Right atrium auricular region (tissue), 2 donors: ENCODE data around the gene UBQLN1. TPM values are rescaled to one million over a fixed set of nuclear protein-coding genes. Genes with fewer than 3 reads are reported as not detected.

Experiments
- DNase-seq: peaks from one replicate; pipeline ENCODE4 v3.0.0-alpha.2; 2019; ENCODE audit warnings: low spot score
- H3K27ac ChIP-seq, 2 donors: fragments of 200-600 bp; sonication (generic); 1 replicate in 1 of 2; 2 replicates in 1 of 2; pipeline ENCODE4 v1.5.1; 2016 to 2019
- H3K27me3 ChIP-seq, 2 donors: fragments of 200-600 bp; sonication (generic); one replicate each; pipeline versions ENCODE4 v1.5.1 to v1.6.0; 2017 to 2019
- H3K36me3 ChIP-seq: fragments of 200-600 bp; sonication (generic); one replicate; pipeline ENCODE4 v1.5.1; 2016
- H3K4me1 ChIP-seq, 2 donors: fragments of 200-600 bp; sonication (generic); one replicate each; pipeline versions ENCODE4 v1.5.1 to v1.6.0; 2017 to 2019
- H3K4me3 ChIP-seq, 2 donors: fragments of 200-600 bp; sonication (generic); 1 replicate in 1 of 2; 2 replicates in 1 of 2; pipeline ENCODE4 v1.5.1; 2017 to 2019; ENCODE audit warnings: mild to moderate bottlenecking in 1 of 2, moderate library complexity in 1 of 2
- H3K9me3 ChIP-seq, 2 donors: fragments of 200-600 bp; sonication (generic); one replicate each; pipeline ENCODE4 v1.5.1; 2019
- total RNA-seq, 2 donors: library from RNA; depleted of rRNA; stranded (reverse); fragments of >200 nt; gene quantifications; one replicate each; pipeline ENCODE4 v1.1.0, GENCODE V29; 2016
- TF ChIP-seq, protein P1 (sequence below), 2 donors: fragments of 200-600 bp; sonication (generic); IDR thresholded peaks; one replicate each; pipeline ENCODE4 v1.5.1; 2019; ENCODE audit warnings: antibody characterized with exemption in 2 of 2

UBQLN1 gene
- total RNA-seq, 2 donors from 2014 or later, result 85.2 to 89.9 TPM

- H3K9me3 ChIP-seq, result no peaks in the 10 kb centered on the region
- no peaks in the 10 kb centered on the region for H3K27me3 ChIP-seq
- H3K27ac ChIP-seq, result no peak overlapping the region
- TF ChIP-seq, protein P1, sequence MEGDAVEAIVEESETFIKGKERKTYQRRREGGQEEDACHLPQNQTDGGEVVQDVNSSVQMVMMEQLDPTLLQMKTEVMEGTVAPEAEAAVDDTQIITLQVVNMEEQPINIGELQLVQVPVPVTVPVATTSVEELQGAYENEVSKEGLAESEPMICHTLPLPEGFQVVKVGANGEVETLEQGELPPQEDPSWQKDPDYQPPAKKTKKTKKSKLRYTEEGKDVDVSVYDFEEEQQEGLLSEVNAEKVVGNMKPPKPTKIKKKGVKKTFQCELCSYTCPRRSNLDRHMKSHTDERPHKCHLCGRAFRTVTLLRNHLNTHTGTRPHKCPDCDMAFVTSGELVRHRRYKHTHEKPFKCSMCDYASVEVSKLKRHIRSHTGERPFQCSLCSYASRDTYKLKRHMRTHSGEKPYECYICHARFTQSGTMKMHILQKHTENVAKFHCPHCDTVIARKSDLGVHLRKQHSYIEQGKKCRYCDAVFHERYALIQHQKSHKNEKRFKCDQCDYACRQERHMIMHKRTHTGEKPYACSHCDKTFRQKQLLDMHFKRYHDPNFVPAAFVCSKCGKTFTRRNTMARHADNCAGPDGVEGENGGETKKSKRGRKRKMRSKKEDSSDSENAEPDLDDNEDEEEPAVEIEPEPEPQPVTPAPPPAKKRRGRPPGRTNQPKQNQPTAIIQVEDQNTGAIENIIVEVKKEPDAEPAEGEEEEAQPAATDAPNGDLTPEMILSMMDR (IDR thresholded peaks at IDR 0.05), result no peak
- no peaks in the 10 kb centered on the region for H3K36me3 ChIP-seq
- no peak for DNase-seq
- peaks cover 0 to 15% of the 10 kb centered on the region in 2 donors for H3K4me1 ChIP-seq
- no peak overlapping the region for H3K4me3 ChIP-seq
Observed at GRCh38 chr9:83625178-83625577, 82.6 kb downstream of the UBQLN1 start.

DNA sequence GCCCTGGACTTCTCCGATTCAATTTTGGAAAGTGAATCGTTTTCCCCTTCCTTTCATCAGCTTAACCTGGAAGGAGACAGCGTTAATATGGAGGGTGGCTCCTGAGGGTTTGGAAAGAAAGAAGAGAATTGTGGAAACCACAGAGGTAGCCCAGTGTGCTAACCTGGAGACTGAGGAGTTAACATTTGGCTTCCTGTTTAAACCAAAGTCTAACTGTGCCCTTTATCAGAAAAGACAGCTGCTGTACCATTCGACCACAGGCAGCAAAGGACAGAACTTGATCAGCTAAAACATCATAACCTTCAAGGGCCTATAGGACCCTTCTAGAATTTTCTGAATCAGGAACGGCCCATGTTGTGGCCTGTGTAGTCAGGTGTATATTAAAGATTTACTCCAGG, 84.1 kb downstream of the UBQLN1 start:
- no peak for DNase-seq

GRCh38 chr9:83622939-83623678, 84.6 kb downstream of the UBQLN1 start, which contains the start of gene IDNK:
Gene IDNK, plus strand, starts transcription at chr9:83623143. Its CDS starts 29 bp downstream, at chr9:83623172.
- Histone ChIP-seq H3K36me3 (no peaks in the 10 kb centered on the region), H3K4me3 (peak within 1 kb of the TSS; percentile 74 to 82), H3K9me3 (no peaks in the 10 kb centered on the region), H3K27ac (peak within 1 kb of the TSS; percentile 84), H3K27me3 (no peaks in the 10 kb centered on the region), H3K4me1 (peaks cover 0 to 15% of the 10 kb centered on the region in 2 donors)
- TF ChIP-seq, protein P1 (IDR thresholded peaks at IDR 0.05), result peak in 1 of 2 donors; percentile 10
- DNase-seq, result no peak

More for the DNA sequence above, 84.1 kb downstream of the UBQLN1 start:
- Histone ChIP-seq H3K36me3 (no peaks in the 10 kb centered on the region), H3K27ac (peak overlapping the region; percentile 84), H3K9me3 (no peaks in the 10 kb centered on the region), H3K4me1 (peaks cover 0 to 15% of the 10 kb centered on the region in 2 donors), H3K4me3 (peak overlapping the region; percentile 74 to 82), H3K27me3 (no peaks in the 10 kb centered on the region)
- TF ChIP-seq, protein P1 (IDR thresholded peaks at IDR 0.05), result no peak

DNA sequence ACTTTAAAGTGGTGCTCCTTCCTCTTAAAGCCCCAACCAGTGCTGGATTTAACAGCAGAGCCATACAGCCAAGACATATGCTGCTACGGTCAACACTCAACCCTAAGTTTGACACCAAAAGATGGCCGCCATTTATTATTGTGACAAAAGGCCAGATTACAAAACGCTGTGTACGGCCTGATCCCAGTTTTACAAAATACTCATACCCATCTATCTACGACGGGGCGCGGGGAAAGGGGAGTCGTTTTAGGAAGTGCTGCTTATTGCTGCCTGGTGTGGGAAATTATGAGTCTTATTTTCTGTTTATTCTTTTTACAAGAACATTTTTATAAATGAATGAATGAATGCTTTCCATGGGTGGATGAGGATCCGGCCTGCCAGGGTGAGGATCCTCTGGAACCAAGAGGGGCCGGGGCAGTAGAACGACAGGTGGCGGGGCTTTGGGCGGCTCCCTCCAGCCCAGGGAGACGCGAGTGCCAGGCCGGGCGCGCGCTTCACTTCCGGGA, 85.3 kb downstream of the UBQLN1 start:
- H3K9me3 ChIP-seq, result no peaks in the 10 kb centered on the region
- H3K36me3 ChIP-seq, result no peaks in the 10 kb centered on the region
- H3K27me3 ChIP-seq, result no peaks in the 10 kb centered on the region
- H3K4me3 ChIP-seq, result peak overlapping the region; percentile 74 to 82
- peaks cover 0 to 15% of the 10 kb centered on the region in 2 donors for H3K4me1 ChIP-seq
- H3K27ac ChIP-seq, result peak overlapping the region; percentile 84
- TF ChIP-seq, protein P1 (IDR thresholded peaks at IDR 0.05), result no peak
- DNase-seq, result no peak

- no peaks in the 10 kb centered on the region for H3K9me3 ChIP-seq
- TF ChIP-seq, protein P1 (IDR thresholded peaks at IDR 0.05), result peak; percentile 33 to 77
- peaks cover 0 to 15% of the 10 kb centered on the region in 2 donors for H3K4me1 ChIP-seq
- H3K27me3 ChIP-seq, result no peaks in the 10 kb centered on the region
- DNase-seq, result no peak
- H3K27ac ChIP-seq, result no peak overlapping the region
- no peak overlapping the region for H3K4me3 ChIP-seq
- no peaks in the 10 kb centered on the region for H3K36me3 ChIP-seq
Observed at GRCh38 chr9:83620841-83621636, 86.7 kb downstream of the UBQLN1 start.
